Measurements from ENCODE around the gene SLC26A1. TPM values are rescaled to one million over a fixed set of nuclear protein-coding genes. Genes with fewer than 3 reads are reported as not detected.

Gene SLC26A1
- total RNA-seq, 1 donor from 2014 or later = 0.22 TPM

DNA sequence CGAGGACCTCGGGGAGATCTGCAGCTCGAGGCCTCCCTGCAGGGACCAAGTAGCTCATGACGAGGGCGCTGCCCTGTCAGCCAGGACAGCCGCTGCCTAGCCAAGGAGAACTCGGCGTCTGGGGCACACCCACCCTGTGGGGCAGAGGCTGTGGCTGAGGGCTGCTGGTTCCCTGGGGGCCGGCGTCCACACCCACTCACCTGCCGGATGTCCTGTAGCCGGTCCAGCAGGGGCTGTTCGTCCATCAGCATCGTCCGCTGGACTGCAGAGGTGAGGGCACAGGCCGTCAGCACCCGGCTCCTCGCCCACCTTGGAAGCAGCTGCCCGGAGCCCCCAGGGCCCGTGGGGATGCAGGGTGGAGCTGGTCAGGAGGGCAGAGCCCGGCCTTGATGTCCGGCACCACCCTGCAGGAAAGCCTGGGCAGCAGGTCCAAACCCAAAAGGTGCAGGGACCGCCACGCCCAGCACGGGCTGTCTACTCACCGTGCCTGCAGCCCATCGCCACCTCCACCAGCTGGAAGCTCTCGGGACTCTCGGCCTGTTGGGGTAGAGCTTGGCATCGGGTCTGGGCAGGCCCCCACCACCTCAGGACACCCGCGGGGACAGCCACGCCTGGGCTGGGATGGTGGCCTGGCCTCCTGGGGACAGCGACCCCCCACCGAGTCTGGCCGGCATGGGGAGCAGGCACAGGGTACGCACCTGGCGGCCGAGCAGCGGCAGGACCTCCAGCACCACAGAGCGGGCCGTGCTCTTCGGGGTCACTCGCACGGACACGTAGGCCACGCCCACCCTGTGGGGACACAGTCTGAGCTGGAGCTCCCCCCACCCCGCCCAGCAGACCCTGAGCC lies 26.7 kb downstream of the SLC26A1 start:
- DNase-seq (ENCODE audit: low spot score) = no peak

DNA sequence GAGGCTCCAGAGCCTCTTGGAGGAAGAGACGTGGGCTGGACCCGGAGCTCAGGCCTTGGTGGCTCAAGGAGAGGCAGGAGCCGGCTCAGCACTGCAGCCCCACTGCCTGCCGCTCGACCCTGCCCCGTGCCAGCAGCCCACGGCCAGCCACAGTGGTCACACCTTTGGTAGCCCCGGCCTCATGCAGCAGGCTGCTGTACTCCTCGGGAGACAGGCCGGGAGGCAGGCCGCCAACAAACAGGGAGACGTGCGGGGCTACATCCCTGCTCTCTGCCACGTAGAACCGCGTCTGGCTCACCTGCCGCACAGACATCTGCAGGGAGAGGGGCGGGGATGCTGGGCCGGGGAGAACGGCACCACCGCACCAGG lies 27.5 kb downstream of the SLC26A1 start:
- no peak for DNase-seq (ENCODE audit: low spot score)

DNA sequence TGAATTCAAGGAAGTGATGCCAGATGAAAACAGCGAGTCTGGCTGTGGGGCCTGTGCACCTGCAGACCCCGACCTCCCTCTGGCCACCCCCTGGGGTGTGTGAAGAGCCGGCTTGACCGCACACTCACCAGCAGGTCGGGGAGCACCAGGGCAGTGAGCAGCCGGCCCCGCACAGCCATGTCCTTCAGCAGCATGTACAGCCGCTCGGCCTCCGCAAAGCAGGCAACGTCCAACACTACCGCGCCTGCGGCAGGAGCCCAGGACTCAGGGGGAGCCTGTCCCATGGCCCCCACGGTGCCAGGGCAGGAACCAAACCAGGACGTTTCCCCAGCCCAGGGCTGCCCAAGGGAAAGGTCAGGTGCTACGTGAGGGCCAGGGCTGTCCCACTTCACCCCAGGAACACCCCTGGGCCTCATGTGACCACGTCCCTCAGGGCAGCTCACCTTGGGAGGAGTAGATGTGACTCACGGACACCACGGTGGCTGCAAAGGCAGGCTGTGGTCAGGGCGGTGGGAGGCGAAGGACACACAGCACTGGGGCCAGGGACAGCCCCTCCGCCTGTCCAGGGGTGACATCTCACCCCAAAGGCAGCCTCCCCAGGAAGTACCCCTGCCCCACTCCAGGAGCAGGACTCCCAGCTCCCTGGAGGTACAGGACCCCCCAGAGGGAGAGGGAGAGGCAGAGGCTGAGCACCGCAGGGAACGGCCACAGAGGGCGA lies 28.0 kb downstream of the SLC26A1 start:
- DNase-seq (ENCODE audit: low spot score) = no peak

DNA sequence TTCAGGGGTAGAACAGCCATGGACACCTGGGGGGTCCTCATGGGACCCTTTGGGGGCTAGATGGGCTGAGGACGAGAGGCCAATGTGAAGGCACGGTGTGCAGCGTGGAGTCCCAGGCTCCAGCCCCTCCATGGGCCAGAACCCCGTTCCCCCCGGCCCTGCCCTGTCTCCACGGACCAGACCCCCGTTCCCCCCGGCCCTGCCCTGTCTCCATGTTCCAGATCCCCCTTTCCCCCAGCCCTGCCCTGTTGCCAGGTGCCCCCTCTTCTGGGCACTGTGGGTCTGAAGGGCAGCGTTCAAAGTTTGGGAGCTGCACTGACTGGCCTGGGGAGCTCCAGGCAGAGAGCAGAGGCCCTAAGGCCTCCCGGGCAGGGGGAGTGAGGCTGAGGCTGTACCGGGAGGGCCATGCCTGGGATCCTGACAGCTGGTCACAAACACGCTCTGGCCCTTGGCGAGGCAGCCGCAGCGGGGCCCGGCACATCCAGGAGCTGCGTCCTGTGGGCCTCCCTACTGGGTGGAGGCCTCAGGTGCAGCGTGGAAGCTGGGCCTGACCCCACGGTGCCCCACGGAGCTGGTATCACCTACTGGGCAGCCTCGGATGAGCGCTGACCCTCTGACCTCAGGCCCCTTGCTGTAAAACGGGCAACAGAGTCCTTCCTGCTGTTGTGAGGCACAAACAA lies 28.7 kb downstream of the SLC26A1 start:
- no peak for DNase-seq (ENCODE audit: low spot score)

DNA sequence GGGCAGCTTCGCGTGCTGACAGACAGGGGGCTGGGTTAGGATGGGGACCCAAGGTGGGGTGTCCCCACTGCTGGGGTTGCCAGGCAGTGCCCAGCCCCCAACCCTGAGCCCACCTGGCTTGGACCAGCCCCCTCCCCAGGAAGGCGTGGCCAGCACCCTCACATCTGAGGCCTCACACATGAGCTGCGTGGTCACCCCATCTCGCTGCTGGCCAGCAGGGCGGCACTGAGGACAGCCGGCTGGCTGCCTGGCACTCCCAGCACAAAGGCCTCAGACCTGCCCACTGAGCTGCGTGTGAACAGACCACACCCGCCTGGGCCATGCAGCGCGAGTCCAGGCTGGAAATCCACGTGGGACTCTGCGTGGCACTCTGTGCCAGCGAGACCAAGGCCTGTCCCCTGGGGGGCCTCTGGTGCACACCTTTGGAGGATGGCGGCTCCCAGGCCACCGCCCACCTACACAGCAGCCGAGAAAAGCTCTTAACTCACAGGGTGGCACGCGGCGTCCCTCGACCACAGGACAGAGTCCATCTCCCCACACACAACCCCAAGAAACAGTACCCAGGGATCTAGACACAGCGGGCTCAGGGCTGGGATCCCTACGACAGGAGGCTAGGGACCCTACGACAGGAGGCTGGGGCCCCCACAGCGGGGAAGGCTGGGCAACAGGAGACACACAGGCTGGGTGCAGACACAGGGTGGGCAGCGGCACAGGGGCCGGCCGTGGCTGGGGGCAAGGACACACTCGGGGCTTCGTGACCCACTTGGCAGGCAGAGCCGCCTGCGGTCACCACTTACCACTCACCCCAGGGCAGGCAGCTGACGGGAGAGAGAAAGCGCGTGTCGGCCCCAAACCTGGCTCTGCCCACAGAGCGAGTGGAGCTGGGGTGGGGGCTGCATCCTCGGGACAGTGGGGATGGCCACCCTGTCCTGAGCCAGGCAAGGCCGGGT lies 29.7 kb downstream of the SLC26A1 start:
- DNase-seq (ENCODE audit: low spot score) = no peak

DNA sequence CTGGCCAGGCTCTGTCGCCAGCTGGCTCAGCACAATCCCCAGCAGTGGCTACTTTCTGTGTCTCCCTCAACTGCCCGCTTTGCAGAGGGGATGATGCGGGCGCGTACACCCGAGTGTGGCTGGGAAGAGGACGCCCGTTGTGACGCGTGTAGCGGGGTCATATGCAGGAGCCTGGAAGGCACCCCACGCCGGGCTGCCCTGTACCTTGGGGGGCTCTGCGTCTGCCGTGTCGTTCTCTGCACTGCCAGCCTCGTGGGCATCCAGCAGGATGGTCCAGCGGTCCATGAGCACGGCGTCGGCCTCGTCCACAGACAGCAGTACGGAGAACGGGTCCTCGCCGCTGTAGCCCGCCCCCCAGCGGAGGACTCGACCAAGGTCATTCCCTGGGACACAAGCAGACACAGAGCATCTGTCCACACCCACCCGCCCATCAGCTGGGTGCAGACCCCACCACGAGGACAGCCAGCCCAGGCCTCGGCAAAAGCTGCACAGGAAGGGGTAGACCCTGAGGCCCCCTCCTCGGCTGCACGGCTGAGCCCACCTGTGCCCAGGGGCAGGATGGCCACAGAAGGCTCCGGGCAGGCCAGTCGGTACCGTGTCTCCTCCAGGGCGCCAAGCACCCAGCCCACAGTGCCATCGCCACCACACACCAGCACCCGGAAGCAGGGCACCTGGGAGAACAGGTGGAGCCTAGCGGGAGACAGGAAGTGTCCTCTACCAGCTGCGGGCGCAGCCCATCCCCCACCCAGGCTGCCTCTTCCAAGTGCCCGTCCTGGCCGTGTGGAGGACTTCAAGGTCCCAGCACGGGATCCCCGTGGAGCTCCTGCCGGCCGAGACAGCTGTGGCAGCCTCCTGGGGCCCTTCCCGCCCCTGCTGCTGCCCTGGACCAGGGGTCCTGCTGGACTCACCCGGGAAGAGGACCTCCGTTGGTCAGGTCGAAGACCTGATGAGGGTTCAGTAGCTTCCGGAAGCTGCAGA lies 30.7 kb downstream of the SLC26A1 start:
- no peak for DNase-seq (ENCODE audit: low spot score)

DNA sequence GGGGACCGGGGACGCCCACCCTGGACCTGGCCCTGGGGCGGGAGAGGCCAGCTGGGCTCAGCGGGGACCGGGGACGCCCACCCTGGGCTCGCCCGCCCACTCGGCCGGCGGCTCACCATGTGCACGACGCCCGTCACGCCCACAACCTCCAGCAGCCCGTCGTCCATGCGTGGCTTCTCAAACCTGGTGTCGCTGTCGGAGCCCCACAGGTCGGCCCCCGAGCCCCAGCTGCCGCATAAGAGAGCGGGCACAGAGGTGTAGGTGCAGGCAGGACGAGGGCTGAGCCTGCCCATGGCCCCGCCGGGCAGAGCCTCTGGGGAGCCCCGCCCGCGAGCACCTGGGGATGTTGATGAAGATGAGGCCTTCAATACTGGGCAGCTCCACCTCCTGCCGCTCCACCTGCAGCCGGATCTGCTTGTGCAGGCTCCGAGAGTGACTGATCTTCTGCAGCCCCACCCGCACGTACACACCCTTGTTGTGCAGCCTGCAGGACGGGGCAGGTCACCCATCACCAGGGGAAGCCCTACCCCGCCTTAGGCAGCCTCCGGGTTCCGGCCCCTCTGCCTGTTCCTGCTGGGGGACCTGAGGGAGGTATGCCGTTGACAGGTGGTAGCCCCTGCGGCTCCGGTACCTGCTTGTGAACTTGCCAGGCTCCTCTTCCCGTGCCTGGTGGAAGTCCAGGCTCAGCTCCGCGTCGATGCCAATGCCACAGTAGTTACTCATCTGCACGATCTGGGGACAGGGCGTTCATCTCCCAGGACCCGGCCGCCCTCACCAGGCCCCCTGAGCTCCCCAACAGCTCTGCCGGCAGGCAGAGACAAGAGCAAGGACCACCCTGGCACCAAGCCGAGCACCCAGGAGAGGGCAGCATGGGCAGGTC lies 31.6 kb downstream of the SLC26A1 start:
- DNase-seq (ENCODE audit: low spot score) = no peak

DNA sequence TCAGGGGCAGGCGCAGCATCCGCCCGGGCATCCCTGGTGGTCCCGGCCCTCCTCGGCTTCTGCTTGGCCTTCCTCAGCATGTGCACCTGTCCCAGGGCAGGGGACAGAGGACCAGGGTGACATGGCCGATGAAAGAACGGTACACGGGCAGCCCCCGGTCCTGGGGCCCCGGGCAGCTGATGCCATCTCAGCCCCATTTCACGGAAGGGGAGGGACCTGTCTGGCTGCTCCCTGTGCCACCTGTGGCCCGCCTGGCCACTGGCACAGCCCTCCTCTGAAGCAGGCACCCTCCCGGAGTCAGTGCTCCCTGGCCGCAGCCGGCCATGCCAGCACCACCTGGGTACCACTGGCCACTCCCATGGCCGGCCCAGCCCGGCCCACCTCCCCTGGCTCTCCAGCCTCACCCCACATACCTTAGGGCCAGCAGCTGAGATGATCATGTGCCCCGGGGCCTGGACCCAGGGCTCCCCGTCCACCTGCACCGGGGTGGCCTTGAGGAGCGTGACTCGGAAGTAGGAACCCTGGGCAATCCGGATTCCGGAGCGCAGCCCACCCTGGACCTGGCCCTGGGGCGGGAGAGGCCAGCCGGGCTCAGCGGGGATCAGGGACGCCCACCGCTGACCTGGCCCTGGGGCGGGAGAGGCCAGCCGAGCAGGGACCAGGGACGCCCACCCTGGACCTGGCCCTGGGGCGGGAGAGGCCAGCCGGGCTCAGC lies 32.4 kb downstream of the SLC26A1 start:
- DNase-seq (ENCODE audit: low spot score) = no peak

DNA sequence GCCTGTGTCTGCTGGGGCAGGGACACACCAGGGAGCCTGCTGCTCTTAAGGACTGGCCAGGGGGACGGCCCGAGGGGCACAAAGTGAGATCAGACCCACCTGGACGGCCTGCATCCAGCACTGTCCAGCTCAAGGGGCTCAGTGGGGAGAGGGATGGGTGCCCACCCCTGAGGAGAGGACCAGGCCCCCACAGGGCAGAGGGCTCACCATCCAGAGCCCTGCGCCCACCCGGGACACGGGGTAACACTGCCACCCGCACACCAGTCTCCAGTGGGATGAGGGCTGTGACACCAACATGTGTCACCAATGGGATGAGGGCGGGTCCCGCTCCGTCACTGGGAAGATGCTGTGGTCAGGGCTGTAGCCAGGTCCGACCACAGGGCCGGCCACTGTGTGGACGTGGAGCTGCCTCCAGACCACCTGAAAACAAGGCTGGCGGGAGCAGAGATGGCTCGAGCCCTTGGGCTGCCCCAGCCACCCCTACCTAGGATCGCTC lies 33.0 kb downstream of the SLC26A1 start:
- no peak for DNase-seq (ENCODE audit: low spot score)

DNA sequence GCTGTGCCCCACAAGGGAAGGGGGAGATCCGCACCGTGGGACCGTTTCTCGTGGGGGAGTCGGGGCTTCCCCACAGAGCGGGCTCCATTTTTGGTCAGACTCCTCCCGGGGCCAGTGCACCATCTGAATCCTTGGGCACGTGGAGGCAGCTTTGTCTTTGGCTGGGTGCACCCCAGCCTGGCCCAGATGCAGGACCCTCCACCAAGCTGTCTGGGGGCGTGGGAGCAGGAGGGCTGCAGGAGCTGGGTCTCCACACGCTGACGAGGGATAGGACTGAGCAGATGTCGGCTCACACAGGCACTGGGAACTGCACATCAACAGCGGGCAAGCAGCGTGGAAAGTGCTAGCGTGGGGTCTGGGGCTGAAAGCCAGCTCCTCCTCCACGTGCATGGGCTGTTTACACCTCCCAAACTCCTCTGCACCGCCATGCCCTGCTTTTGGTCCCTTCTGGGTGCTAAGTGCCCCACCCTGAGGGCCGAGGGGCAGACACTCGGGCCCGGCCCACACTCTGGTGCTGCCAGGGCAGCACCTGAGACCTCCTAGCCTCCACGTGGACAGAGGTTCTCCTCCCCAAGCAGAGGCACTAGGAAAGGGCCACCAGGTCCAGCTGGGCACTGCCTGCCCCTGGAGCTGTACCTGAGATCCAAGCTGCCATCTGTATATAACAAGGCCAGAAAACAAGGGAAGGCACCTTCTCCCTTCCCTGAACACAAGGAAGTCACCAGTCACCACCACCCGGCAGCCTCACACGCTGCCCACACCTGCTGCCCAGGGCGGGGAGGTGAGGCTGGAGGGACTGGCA lies 33.7 kb downstream of the SLC26A1 start:
- no peak for DNase-seq (ENCODE audit: low spot score)

DNA sequence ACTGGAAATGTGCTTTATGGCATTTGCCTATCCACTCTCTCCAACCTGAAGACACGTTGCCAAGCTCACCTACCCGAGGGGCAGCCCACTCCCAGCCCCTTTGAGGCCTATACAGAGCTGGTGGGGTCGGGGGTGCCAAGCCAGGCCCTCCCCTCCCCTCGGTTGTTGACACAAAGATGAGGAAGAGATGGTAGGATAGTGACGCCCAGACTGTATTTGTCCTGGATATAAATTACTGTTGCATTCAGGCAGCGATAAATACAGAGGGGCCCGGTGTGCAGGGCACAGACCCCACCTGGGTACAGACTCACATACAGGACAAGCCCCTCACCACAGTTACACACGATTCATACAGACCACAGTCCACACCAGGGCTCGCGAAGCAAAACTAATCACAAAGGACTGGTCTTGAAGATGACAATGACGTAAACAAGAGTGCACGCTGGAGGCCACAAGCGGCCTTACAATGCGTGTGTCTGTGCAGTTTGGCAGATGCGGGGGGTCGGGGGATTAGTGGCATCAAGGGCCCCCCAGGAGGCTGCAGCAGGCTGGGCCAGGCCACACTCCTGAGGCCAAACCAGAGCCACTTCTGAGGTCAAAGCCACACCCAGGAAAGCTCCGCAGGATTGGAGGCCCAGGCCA lies 34.4 kb downstream of the SLC26A1 start:
- no peak for DNase-seq (ENCODE audit: low spot score)

DNA sequence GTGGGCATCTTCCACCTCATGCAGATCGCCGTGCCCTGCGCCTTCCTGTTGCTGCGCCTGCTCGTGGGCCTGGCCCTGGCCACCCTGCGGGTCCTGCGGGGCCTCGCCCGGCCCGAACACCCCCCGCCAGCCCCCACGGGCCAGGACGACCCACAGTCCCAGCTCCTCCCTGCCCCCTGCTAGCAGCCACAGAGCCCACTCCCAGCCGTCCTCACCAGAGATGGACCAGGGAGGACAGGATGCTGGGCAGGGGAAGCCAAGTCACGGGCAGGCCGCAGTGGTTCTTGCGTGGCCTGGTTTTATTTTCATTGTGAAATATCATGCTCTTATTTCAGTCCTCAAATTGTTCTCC lies 34.9 kb downstream of the SLC26A1 start:
- DNase-seq (ENCODE audit: low spot score) = no peak

DNA sequence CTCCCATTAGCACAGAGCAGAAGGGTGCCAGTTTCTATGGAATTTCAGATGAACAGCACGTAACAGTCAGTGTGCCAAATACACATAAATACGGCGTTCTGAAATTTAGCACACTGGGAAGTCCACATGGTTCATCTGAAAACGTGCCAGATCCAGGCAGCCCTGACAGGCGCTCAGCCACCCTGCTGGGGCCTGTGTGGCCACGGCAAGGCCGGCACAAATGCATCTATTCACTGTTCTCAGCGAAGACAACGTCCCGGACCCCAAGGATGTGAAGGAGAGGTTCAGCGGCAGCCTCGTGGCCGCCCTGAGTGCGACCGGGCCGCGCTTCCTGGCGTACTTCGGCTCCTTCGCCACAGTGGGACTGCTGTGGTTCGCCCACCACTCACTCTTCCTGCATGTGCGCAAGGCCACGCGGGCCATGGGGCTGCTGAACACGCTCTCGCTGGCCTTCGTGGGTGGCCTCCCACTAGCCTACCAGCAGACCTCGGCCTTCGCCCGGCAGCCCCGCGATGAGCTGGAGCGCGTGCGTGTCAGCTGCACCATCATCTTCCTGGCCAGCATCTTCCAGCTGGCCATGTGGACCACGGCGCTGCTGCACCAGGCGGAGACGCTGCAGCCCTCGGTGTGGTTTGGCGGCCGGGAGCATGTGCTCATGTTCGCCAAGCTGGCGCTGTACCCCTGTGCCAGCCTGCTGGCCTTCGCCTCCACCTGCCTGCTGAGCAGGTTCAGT lies 35.5 kb downstream of the SLC26A1 start:
- no peak for DNase-seq (ENCODE audit: low spot score)

DNA sequence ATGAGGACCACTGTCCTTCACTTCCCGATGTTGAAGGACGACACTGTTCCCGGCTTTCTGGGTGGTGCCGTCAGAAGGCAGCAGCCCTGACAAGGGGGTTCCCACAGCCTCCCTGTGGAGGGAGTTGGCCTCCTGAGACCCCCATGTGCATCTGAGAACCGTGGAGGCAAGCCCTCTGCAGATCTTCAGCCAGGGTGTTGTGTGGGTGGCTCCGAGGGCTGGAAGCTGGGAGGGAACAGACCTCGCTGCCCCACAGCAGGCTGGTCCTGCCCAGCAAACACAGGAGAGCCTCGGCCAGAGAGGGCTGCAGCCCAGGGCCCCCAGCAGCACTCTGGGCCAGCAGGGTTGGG lies 36.0 kb downstream of the SLC26A1 start:
- no peak for DNase-seq (ENCODE audit: low spot score)

DNA sequence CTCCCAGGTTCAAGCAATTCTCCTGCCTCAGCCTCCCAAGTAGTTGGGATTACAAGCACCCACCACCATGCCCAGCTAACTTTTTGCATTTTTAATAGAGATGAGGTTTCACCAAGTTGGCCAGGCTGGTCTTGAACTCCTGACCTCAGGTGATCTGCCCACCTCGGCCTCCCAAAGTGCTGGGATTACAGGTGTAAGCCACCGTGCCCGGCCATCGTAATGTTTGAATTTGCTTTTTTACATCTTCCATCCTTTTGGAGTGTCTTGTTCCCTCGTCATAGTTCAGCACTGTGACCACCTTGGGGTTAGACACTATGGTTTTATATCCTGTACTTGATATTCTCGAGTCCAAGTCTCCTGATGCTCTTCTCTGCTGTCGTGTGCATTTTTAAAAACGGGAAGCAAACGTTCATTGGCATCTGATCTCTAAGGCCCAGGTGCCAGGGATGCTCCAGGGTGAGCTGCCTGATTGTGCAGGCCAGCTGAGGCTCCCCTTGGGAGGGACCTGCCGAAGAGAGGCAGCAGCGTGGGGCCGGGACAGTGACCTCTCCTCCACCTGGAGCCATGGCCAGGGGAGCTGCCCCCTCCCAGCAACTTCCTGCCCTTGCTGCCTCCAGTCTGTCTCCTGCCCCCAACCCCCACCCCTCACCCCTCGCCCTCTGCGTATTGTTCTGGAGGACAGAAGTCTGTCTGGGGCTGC lies 36.5 kb downstream of the SLC26A1 start:
- DNase-seq (ENCODE audit: low spot score) = no peak

Data from mesenteric fat pad (tissue), 1 donor.